Activated effector memory CD4-positive, alpha-beta T cell treated with anti-CD3 and anti-CD28 coated beads, Interleukin-2, amount 50 U/mL, for 16 hours (primary cell): ENCODE data around the gene MANSC1.
A peak's percentile ranks its signal among the peaks of the same experiment; 100 is the strongest.

Experiments
- DNase-seq: peaks from one replicate; pipeline ENCODE4 v3.0.0-alpha.2; 2020

MANSC1 gene

DNA sequence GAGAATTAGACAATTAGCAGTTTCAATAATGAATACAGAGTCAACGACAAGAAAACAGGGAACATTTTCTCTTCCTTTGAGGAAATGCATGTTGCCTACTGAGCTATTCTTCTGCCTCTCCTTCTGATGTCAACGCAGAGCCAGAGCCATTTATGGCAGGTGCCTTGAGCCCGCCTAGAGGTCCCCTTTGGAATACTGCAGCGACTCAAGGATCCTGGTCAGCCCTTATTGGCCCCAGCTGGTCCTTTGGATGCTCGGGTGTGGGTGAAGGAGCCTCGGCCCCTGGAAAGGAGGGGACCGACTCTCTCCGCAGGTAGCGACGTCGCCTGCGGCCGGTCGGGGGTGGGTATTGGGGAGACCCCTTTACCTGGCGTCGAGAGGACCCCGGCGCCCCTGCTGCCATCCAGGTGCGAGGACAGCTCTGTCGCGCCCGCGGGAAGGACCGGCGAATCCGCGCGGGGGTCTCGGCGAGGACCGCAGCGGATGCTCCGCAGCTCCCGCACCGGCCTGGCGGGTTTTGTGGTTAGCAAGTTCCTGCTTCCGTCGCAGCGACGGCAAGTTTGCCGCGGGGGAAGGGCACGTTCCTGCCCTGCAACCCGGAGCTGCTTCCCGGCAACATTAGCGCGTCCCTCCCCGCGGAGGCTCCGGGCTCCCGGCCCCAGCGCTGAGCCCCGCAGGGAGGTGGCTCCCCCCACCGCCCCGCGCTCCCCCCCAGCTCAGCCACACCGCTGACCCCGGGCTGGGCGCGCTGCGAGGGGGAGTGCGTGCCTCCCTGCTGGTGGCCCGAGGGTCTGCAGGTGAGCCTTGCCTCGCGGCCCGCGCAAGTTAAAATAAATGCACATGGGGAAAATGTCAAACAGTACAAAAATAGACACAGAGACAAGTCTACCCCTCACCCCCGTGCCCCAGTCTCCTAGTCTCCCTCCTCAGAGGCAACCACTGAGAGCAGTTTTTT lies at the start of gene MANSC1:
Gene MANSC1, minus strand, starts transcription at position 532 of the 955 bp plus-strand sequence. CDS start 6,928 bp downstream, outside the sequence.
- DNase-seq = peak; percentile 78

DNA sequence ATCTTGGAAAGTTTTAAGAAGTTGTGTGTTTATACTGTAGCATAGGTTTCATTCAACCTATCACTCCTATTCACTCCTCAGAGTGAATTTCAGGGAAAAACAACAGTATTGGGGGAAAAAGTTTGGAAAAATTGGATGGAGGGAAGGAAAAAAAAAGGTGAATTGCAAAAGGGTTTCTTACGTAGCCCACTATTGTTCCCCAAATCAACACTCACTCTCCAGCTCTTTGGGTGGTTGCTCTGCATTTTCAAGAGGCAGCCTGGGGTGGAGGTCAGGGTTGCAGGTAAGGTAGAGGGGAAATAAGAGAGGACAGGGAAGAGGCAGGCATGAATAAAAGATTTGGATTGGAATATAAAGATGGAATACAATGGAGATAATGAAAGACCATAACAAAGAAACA lies 49.1 kb upstream of the MANSC1 start:
- DNase-seq = no peak

DNA sequence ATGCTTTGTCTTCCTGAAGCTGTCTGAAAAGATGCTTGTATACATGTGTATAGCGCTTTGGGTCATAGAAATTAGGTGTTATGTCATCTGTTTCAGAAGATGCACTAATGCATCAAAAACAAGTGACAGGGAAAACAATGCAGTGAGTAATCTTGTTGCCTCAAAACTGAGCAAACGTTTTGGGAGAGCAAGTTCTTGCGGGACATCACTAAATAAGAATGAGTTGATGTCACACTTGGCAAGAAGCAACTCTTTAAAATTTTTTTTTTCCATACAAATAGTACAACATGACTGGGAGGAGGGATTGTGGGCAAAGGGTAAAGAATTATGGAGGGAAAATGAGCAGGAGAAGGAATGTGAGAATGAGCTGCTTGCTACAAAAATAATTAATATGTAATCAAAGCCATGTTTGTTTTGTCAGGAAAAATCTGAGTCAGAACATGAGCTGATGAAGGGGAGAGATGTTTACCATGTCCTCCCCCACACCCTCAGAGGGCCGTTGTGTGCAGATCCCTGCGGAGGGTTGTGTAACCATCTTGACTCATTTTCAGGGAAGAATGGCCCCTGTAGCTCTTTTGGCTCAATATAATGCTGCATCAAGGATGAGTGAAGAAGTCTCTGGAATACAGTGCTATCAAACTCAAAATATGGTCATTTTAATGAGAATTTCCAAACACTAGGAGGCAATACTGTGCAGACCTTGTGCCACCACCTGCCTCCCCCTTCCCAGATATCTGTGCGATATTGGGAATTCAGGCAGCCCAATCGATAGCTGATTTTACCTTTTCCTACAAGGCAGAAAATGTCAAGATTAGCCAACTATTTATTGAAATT lies 48.2 kb upstream of the MANSC1 start:
- DNase-seq = no peak

DNA sequence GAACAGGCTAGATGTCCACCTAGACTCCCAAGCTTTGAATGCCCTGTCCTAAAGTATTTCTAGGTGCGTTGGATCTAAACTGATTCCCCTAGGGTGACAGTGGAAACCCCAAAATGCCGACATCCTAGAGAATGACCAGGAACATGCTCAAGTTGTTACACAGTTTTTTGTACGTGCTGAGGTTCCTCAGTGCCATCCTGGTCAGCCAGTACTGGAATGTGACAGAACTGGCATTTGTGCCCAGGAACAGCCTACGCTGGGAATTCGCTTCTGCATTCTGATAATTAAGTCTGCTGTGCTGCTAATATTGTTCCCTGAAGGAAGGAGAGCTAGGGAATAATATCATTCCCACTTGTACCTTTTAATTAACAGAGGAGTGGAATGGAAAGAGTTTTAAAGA lies 47.1 kb upstream of the MANSC1 start:
- no peak for DNase-seq

DNA sequence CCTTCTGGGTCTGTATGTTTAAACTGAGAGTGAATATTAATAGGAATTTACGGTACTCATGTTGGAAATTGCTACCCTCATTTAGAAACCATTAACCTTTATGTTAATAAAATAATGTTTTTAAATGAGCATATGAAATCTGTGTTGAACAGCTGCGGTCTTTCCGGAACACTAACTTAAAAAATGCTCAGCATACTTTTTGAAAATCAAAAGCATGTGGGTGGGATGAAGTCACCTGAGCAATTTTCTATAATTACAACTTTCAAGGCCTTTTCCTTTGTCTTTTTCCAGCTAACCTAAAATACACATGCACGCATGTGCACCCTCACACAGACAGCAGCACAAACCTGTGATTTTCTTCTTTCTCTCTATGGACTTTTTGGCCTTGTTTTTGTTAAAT lies 46.7 kb upstream of the MANSC1 start:
- DNase-seq = no peak

DNA sequence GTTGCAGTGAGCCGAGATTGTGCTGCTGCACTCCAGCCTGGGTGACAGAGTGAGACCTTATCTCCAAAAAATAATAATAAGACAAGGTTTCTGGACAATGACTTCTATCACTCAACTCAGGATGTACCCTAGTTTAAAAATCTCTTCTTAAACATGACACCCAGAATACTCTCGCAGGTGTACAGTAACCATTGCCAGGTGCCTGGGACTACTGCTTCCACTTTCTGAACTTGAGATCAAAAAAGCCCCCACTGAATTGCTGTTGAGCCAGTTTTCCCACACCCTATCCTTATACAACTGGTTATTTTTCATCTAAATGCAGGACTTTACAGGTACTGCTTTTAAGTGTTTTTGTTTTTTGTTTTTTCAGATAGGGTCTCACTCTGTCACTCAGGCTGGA lies 43.1 kb upstream of the MANSC1 start:
- no peak for DNase-seq

DNA sequence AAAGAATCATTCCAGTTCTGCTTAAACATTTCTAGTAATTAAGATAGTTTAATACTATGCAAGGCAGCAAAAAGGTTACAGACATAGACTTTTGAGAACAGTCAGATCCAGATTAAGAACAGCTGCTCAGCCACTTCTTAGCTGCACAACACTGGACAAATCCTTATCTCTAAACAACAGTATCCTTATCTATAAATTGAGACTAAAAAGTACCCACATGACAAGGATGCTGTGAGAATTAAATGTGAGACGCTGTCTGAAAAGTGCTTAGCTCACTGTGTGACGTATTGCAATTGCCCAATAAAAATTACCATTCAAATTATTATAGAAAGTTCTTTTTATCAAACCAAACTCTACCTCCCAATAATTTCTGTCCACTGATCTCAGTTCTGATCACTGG lies 42.4 kb upstream of the MANSC1 start:
- DNase-seq = no peak

DNA sequence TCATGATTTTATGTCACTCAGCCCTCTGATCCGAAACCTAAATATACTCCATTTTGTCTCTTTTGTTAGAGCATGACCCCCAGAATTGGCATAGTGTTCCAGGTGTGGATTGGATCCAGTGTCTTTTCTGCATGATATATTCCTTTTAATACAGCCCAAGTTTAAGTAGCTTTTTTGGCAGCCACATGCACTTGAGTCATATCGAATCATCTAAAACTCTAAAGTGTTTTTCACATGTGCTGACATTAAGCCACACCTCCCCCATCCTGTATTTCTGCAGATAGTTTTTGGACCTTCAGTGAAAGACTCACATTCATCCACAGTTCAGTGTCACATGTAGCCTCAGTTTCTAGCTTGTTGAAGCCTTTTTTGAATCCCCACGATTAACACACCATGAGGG lies 37.5 kb upstream of the MANSC1 start:
- DNase-seq = no peak

DNA sequence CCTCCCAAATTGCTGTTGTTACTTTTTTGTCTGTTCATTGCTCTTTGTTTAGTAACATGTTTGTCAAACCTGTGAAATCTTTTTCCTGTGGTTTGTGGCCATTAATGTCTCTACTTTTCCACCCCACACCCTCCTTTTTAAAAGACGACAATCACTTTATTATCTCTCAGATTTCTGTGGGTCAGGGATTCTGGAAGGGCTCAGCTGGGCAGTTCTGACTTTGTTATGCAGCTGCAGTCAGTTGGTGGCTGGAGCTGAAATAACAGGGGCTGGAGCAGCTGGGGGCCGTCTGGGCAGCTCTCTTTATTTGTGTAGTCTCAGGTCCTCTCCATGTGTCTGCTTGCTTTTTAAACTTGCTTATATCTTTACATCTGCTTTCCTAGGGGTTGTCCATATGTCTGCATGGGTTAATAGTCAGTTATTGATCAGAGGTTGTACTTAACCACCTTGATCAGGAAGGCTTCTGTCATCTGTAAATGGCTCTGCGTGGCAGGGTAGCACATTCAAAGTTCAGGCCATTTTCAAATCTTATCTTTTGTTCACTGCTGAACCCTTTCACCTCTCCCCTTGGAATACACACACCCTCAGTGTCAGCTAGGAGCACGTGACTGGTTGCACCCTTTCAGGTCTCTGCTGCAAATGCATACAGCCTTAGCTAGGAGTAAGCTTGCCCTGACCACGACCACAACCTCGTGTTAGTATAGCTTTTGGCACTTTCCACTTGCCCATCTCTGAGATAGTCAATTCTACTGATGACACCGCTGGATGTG lies 34.7 kb upstream of the MANSC1 start:
- DNase-seq = peak; percentile 65

DNA sequence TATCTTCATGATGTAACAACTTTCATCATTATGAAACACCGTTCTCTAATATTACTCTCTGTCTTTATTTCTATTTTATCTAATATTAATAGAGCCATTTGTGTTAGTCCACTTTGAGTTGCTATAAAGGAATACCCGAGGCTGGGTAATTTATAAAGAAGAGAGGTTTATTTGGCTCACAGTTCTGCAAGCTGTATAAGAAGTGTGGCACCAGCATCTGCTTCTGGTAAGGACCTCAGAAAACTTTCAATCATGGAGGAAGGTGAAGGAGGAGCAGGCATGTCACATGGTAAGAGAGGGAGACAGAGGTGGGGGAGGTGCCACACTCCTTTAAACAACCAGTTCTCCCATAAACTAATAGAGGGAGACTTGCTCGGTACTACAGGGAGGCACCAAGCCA lies 31.9 kb upstream of the MANSC1 start:
- DNase-seq = no peak

DNA sequence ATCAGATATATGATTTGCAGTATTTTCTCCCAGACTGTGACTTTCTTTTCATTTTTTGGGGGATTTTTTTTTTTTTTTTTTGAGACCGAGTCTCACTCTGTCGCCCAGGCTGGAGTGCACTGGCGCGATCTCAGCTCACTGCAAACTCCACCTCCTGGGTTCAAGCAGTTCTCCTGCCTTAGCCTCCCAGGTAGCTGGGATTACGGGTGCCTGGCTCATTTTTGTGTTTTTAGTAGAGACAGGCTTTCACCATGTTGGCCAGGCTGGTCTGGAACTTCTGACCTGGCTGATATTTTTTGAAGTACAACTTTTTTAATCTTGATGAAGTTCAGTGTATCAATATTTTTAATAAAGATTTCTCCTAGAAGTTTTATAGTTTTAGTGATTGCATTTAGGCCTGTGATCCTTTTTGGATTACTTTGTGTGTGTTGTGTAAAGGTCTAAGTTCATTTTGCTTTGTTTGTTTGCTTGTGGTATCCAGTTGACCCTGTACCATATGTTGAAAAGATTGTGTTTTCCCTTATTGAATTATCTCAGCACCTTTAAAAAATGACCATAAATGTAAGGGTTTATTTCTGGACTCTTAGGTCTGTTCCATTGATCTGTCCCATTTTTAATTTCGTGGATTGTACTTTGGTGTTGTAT lies 31.0 kb upstream of the MANSC1 start:
- no peak for DNase-seq

DNA sequence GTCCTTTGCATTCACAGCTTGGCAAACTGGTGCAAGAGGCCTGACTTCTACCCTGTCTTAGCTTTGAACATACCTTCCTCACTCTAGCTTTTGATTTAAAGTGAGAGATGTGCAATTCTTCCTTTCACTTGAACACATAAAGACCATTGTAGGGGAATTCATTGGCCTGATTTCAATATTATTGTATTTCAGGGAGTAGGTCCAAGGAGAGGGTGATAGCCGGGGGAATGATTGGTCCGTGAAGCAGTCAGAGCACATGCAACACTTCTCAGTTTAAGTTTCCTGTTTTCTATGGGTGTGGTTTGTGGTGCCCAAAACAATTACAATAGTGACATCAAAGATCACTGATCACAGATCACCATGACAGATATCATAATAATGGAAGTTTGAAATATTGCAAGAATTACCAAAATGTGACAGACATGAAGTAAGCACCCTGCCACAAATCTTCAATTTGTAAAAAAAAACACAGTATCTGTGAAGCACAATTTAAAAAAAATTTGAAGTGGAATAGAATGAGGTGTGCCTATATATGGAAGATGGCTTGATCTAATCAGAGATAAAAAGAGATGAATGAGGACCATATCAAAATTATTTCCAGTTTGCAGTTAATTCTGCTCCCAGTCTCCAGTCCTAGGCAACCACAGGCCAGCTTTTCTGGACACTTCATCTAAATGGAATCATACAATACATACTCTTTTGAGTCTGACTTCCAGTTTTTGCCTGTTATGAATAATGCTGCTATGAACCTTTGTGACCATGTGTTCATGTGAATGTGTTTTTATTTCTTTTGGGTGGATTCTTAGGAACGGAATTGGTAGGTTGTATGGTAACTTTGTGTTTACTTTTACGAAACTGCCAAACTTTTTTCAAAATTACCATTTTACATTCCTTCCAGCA lies 30.0 kb upstream of the MANSC1 start:
- DNase-seq = peak; percentile 68

DNA sequence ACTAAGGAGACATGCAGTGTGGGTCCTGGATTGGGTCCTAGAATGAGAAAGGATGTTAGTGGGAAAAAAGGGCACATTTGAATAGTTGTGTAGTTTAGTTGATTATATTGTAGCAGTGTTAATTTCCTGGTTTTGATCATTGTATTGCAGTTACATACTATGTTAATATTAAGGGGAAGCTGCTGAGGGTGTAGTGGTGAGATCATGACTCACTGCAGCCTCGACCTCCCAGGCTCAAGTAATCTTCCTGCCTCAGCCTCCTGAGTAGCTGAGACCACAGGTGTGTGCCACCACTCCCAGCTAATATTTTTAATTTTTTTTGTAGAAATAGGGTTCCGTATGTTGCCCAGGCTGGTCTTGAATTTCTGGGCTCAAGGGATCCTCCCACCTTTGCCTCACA lies 28.6 kb upstream of the MANSC1 start:
- DNase-seq = no peak

DNA sequence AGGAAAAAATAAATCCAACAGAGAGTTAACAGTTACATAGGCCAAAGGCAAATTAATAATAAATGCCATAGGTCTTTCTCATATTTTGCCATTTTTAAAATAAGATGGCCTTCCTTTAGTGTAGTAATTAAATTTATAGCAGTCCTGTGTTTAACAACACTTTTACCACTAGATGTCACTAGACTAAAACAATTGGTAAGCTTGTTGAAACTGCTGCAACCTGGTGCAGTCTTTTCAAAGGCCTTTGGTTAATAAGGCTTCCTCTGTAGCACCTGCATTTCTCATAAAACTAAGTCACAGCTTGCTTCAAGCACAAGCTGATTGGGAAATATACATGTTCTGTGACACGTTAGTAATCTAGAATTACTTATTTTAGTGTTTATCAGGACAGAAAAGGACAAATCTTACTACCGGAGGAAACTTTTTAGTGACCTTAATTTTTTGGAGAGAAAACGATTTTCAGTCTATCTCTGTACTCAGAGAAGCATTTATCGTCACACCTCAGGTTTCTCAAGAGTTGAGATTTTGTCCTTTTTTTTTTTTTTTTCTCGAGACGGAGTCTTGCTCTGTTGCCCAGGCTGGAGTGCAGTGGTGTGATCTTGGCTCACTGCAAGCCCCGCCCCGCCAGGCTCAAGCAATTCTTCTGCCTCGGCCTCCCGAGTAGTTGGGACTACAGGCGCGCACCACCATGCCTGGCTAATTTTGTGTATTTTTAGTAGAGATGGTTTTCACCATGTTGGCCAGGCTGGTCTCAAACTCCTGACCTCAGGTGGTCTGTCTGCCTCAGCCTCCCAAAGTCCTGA lies 26.8 kb upstream of the MANSC1 start:
- DNase-seq = no peak

DNA sequence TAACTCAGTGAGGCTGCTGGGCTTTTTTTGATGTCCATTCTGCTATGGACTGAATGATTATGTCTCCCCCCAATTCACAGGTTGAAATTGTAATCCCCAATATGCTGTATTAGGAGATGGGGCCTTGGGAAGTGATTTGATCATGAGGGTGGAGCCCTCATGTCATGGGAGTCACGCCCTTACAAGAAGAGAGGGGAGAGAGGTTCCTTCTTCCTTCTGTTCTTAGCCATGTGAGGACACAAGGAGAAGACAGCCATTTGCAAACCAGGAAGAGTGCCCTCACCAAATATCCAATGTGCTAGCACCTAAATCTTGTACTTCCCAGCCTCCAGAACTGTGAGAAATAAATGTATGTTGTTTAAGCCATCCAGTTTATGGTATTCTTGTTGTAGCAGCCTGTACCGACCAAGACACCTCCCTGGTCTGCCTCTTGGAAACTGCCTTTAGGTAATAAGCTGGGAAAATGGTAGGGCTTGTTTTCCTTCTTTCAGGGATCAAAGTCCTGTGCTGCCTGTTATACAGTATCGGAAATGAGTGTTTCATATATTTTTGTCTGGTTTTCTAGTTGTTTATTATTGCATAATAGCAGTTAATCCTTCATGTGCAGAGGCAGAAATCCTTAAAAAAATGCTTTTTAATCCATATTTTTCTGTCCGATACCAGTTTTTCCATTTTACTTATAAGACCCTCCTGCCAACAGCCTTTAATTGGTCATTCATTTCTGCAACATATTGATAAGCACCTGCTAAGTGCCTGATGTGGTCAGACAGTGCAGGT lies 23.1 kb upstream of the MANSC1 start:
- DNase-seq = no peak

DNA sequence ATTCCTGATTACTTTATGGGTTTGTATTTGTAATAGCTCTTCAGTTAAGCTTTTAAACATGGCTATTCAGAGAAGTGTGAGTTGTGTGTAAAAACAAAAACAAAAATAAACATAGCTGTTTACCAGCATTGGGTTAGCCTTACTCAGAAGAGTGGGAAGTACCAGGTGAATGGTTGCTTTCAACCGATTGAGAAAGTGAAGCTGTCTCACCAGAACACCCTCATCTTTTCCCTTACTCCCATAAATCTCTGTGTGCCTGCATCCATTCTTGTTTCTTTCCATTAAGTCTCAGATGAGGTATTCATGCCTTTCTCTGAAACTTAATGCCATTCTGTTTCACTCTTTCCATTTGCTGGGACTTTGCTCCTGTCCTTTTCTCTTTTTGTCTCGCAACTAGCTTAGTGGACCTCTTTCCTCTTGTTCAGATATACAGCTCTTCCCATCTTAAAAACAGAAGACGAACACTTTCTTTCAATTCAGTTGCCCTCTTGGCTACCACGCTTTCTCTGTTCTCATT lies 17.5 kb upstream of the MANSC1 start:
- DNase-seq = no peak

DNA sequence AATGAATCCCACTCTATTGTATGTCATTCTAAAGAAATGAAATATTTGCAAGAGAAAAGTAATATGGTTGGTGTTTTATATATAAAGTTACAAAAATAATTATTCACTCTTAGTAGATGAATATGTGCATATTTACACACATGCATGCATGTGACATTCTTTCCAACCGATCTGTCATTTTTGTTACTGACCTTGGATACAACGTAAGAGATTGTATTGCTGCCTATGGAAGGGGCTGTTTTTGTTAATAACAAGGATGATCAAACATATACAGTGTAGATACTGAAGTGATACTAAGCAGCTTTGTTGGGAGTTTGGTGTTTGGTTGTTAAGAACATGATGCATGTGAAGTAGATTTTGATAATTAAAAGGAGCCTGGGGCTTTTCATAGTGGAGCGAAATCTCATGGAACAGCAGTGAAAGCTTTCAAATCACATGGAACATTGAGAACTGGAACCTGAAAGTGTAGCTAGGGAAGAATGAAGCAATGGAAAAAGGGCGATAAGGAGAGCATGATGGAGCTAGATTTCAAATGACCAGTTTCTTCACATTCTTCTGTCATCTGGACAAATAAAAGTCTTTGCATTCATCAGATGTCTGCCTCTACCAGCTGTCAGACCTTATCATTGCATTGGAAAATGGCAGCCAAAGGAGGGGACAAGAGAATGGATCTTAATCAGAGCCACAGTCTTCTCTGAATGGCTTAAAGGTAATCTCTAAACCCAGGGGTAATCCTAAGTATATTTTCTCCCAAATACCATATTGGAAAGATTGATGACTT lies 16.8 kb upstream of the MANSC1 start:
- DNase-seq = no peak

DNA sequence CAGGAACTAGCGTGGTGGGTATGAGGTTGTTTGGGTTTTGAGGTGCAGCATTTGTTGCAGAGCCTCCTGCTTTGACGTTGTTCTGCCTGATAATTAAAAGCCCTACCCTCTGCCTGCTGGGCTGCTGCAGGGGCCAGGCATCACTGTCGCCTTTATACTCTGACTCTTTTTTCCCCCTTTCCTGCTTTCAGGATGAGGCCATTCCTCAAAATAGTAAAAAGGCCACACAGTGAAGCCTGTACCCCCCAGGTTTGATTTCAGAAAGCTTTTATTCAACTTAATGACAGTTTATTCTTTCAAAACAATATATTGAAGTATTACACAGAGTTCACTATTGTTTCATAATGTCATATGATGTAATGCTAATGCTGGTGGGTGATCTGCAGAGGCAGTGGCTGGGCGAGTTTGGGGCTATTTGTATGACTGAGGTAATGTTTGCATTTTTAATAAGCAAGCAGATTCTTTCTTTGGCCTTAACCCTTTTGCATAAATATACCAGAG lies 15.9 kb upstream of the MANSC1 start:
- DNase-seq = no peak

DNA sequence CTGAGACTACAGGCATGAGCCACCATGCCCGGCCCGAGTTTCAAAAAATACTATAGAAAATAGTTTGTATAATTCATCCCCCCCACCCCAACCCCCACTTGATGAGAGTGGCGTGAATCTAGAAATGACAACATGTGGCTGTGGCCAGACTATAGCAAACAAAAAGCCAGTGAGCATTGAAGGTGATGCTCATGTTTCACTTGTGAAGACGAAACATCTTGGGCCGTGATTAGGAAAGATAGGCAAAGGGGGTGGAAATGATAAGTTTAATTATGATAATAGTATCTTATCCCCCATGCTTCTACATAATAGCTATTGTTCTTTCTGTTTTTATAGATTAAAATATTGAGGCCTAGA lies 15.4 kb upstream of the MANSC1 start:
- DNase-seq = no peak
